GM13977 (cell line): ENCODE measurements around the gene DNAJC11.

Experiments
- DNase-seq: peaks from one replicate; pipeline ENCODE4 v3.0.0; 2012; ENCODE audit warnings: low spot score
- in situ Hi-C: fragments of 300-500 bp; cut with MboI; formaldehyde crosslinking; loops from one replicate; pipeline ENCODE4 v1.12.0; 2022; ENCODE audit warnings: low sequenced_read_pairs, low pct_unique_long_range_greater_than_20kb, mixed read lengths, inconsistent platforms; ENCODE audit not compliant: unreplicated experiment
- TF ChIP-seq, protein P1 (sequence below): IDR thresholded peaks from 2 replicates; pipeline ENCODE4 v1.5.1; 2012; ENCODE audit warnings: mild to moderate bottlenecking, control low read depth; ENCODE audit not compliant: insufficient read depth; ENCODE audit errors: extremely low read depth, missing control alignments

Gene DNAJC11

GRCh38 chr1:6688757-6689156 lies 12.9 kb downstream of the DNAJC11 start:
- in situ Hi-C loops = no loop called here
- no peak for DNase-seq

DNA sequence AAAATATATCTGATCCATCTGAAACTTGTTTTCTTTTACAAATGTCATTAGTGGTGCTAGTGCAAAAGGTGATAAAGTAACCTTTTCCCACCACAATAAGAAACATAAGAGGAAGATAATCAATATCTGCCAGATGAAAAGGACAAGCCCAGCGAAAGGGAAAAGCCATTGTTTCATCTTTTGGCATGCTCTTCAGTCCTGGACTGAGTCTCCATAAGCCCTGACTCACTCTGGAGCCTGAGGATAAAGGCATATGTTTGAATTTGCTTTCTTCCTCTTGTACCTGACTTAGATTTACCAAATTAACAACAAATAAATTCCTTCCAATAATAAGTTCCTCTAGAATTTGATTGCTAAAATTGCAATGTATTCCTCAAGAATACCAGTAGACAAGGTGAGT lies 13.6 kb downstream of the DNAJC11 start:
- in situ Hi-C loops = no loop called here
- no peak for DNase-seq
- TF ChIP-seq, protein P1, sequence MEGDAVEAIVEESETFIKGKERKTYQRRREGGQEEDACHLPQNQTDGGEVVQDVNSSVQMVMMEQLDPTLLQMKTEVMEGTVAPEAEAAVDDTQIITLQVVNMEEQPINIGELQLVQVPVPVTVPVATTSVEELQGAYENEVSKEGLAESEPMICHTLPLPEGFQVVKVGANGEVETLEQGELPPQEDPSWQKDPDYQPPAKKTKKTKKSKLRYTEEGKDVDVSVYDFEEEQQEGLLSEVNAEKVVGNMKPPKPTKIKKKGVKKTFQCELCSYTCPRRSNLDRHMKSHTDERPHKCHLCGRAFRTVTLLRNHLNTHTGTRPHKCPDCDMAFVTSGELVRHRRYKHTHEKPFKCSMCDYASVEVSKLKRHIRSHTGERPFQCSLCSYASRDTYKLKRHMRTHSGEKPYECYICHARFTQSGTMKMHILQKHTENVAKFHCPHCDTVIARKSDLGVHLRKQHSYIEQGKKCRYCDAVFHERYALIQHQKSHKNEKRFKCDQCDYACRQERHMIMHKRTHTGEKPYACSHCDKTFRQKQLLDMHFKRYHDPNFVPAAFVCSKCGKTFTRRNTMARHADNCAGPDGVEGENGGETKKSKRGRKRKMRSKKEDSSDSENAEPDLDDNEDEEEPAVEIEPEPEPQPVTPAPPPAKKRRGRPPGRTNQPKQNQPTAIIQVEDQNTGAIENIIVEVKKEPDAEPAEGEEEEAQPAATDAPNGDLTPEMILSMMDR = no peak

More at GRCh38 chr1:6688757-6689156, 12.9 kb downstream of the DNAJC11 start:
- TF ChIP-seq, protein P1 = no peak

DNA sequence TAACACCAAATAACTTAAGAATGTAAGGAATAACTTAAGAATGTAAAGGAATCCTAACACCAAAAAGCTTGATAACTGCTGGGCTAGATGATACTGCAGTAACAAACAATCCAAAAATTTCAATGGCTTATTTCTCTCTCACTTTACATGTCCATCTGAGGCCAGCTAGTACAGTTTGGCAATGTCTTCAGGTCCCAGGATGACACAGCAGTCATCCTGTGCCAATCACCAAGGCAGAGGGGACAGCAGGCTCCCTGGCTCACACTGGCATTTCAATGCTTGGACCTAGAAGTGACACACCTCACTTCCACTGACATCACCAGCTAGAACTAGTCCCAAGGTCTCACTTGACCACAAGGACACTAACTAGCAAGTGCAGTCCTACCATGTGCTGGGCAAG lies 15.3 kb downstream of the DNAJC11 start:
- no peak for DNase-seq
- in situ Hi-C loops = no loop called here
- TF ChIP-seq, protein P1 = no peak

DNA sequence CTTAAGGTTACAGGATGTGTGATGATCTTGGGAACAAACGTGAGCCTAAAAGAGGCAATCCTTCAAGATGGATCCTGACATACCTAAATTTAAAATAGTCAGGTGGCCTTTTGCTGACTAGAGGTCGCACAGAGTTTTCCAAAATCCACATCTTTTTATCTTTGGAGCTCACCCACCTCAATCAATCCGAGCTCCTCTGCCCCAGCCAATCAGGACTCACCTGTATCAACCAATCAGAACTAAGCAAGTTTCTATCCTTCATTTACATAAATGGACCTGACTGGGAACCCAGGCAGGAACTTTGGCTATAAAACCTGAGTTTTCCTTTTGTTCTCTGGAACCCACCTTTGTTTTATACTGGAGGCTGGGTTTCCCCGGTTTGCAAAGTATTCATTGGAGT lies 16.2 kb downstream of the DNAJC11 start:
- TF ChIP-seq, protein P1 = no peak
- in situ Hi-C loops = no loop called here
- DNase-seq = no peak

DNA sequence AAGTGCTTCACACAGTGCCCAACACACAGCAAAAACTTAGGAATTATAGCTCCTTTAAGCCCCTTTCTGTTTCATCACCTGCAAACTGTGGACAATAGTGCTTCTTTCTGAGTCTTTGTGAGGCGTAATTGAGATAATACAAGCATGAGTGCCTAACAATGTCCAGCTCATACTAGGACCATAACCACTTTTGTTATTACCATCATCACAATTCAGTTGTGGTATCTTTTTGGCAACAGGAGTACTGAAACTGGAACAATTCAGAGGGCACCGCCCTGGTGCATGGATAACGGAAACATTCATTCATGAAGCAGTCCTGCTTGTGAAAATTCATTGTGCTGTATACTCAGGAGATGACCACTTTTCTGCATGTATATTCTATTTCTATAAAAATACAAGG lies 18.2 kb downstream of the DNAJC11 start:
- TF ChIP-seq, protein P1 = no peak
- DNase-seq = no peak
- in situ Hi-C loops = no loop called here

DNA sequence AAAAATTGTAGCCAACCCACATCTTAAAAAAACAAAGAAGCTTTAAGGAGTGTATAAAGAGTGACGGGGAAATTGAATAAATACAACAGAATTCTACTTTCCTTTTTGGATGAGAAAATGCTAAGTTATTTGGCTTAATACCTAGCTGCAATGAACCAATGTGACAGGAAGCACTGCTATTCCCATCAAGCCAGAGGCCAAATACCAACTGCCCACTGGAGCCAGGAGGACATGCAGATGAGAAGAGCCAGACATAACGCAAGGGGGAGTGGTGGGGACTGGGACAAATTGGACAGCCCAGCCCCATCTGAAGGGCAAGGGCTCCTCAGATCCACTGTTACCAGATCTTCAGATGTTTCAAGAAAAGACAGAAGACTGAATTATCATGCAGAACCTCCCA lies 25.7 kb downstream of the DNAJC11 start:
- no peak for DNase-seq
- TF ChIP-seq, protein P1 = no peak
- in situ Hi-C loops = no loop called here

DNA sequence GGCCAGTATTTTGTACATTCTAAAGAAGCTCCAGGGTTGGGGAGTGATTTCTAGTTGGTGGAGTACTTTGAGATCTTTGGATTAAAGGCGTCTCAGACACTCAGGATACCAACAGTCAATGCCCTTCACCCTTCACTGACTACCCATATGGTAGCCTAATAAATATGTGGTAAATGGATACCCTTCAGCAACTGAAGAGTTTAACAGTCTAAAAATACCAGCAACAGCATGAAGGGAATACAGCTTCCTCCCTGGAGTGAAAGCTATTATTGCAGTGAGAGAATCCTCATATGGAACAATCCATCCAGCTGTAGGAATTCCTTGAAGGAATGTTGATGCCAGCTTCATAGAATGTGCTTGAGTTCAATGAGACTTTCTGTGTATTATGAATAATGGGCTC lies 26.8 kb downstream of the DNAJC11 start:
- no peak for DNase-seq
- in situ Hi-C loops = no loop called here
- TF ChIP-seq, protein P1 = no peak
